ENCODE data around the gene ITGB5.
"Not testable (repeated sequence)": the region's sequence is repeated elsewhere in the genome, so short reads cannot be mapped to it uniquely, and the experiment has no call there.

The ITGB5 gene

DNA sequence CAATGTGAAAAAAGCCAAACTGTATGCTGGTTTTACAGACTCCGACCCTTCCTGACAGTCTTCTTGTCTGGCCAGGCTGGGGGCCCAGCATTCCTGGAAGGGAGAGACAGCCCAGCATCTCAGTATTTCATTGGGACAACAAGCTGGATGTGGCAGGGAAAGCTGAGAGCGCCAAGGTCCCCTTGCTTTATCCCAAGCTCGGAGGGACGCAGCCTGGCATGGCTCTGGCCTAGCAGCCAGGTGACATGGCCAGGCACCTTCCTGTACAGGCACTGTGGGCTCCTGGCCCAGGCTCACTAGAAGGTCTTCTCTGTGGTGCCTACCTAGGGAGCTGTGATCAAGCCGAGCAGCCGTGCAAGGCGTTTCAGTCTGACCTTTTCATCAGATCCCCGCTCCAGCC lies 124.0 kb downstream of the ITGB5 start:
- DNase-seq, result no peak
- TF ChIP-seq POLR2A (IDR thresholded peaks at IDR 0.05; ENCODE audit: low read length) (no peak), GATA1 (IDR thresholded peaks at IDR 0.05; ENCODE audit: low read depth, low read length) (no peak)

DNA sequence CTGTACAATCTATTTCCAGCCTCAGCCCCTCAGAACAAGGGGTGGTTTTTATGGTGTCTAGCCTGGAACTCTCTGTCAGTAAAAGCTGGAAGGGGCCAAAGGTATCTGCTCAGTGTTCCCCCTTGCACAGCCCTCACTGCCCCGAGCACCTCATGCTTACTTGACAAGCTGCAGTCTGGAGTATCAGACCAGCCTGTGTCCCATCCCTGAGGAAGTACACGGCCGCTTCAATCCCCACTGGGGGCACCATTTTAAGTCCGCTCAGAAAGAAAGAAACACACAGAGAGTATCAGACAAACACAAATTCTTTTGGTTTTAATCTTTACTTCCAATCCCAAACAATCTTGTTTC lies 124.5 kb downstream of the ITGB5 start:
- no peak for DNase-seq
- TF ChIP-seq POLR2A (IDR thresholded peaks at IDR 0.05; ENCODE audit: low read length) (no peak), GATA1 (IDR thresholded peaks at IDR 0.05; ENCODE audit: low read depth, low read length) (no peak)

DNA sequence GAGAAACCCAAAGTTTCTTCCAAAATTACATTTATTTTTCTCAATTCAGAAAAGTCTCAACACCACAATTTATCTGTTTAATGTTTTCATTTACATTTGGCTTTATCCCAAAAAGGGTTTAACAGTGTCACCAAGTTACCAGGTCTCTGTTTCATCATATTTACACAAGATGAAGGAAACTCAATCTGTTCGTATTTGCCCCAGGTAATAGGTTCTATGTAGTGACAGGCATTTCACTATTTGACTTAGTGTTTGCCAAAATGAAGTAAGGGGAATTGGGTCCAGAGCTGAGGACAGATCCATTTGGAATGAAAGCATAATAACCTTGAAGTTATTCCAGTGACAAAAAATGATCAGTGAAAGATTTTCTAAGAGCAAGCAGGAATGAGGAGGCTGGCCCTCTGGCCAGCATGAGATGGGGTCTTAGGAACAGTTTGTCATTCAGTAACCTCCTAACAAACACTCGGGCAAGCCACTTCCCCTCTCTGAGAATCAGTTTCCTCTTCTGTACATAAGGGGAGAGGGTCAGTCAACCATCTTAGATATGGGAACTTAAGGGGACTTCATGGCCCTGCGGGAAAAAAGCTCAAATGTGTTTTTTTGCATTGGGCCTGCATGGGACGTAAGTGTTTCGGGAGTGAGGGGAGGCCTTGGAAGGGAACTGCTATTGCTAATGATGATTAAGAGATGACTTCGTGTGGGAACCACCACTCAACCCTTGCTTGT lies 125.1 kb downstream of the ITGB5 start:
- no peak for DNase-seq
- no peak for TF ChIP-seq POLR2A (IDR thresholded peaks at IDR 0.05; ENCODE audit: low read length)

DNA sequence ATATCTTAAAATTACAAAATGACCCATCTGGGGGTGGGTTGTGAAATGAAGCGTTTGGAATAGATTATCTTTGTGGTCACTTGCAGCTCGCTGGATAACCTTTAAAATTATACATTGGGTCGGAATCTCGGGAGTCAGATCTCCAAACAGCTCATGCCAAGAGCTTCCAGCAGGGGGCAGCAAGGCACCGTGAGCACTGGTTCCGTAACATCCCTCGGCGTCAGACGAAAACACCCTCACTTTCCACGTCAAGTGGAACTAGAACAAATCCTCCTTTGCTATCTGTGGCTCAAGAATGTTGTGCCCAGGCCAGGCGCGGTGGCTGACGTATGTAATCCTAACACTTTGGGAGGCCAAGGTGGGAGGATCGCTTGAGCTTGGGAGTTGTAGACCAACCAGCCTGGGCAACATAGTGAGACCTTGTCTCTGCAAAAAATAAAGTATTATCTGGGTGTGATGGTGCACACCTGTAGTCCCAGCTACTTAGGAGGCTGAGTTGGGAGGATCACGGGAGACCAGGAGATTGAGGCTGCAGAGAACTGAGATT lies 125.8 kb downstream of the ITGB5 start:
- no peak for TF ChIP-seq GATA1 (IDR thresholded peaks at IDR 0.05; ENCODE audit: low read depth, low read length)
- no peak for TF ChIP-seq POLR2A (IDR thresholded peaks at IDR 0.05; ENCODE audit: low read length)
- DNase-seq, result peak; percentile 70 to 87

DNA sequence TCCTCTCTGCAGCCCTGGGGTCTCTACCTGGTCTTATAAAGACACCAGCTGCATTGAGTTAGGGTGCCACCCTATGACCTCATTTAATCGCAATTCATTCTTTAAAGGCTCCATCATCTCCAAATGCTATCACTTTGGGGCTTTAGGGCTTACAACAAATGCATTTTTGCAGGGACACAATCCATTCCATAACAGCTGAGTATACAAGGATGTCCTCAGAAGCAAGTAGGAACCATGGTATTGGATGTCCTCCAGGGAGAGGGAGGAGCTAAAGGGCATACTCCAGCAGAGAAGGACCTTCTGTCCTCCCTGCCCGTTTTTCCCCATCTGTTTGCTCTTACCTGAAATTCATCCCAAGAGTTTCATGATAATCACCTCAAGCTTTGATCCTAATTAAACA lies 126.6 kb downstream of the ITGB5 start:
- no peak for TF ChIP-seq GATA1 (IDR thresholded peaks at IDR 0.05; ENCODE audit: low read depth, low read length)
- TF ChIP-seq POLR2A (IDR thresholded peaks at IDR 0.05; ENCODE audit: low read length), result no peak
- no peak for DNase-seq

DNA sequence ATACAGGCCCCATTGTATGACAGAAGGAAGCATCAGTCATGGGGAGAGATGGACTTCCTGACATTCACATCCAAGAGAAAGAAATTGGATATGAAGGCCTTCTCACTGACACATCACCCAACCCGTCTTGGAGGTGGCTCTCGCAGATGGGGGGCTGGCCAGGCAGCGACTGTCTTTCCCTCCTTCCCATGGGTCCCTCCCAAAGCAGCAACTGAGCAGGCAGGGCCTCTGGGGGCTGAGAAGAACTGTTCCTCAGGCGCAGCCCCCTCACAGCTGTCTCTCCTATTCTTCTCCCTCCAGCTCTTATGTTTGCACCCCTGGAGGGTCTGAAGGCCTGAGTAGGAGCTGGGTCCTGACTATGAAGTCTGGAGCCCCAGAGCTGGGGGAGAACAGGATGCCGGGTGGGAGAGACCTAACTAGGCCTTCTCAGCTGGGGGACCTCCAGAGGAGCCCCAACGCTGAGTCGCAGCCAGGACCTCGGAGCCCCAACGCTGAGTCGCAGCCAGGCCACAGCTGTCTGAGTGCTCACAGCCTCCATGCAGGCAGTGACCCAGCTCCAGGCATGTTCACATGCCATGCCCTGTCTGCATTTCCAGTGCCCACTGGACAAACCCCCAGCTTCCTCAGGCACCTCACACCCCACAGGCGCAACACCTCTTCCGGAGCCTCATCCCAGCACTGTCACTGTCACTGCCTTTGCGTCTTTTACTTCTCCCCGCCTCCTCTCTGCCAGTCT lies 127.3 kb downstream of the ITGB5 start:
- DNase-seq, result no peak
- TF ChIP-seq POLR2A (IDR thresholded peaks at IDR 0.05; ENCODE audit: low read length) (no peak), GATA1 (IDR thresholded peaks at IDR 0.05; ENCODE audit: low read depth, low read length) (no peak)

DNA sequence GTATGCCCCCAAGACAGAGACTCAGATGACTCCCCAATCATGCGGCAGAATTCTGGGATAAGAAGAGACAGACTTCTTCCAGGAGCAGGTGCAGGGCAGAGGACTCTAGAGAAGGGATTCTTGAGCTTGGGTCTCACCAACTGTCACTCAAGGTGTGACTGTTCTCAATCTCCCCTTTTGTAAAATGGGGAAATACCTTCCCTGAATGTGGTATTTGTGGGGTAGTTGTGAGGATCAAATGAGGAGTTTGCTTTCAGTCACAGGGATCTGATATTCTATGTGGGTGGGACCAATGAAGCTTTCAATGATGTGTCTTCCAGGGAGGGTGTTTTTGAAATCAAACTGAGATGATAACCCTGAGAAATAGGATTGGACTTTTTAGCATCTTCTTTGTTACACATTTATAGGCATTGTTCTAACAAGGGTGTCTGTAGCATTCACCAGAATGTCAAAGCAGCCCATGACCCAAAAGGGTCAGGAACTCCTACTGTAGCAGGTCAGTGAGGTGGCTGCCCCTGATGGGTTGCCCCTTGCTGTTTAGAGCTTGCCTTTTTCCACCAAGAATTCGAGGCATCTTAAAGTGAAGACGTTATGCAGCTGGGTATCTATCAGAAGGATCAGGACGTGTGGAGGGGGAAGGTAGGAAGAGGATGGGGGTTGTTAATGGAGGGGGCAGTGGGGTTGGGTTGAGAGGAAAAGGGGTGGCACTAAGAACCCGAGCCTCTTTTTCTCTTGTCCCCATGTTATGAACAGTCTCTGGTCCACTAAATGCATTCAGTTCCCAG lies 128.1 kb downstream of the ITGB5 start:
- DNase-seq, result no peak
- no peak for TF ChIP-seq POLR2A (IDR thresholded peaks at IDR 0.05; ENCODE audit: low read length)
- TF ChIP-seq GATA1 (IDR thresholded peaks at IDR 0.05; ENCODE audit: low read depth, low read length), result no peak

DNA sequence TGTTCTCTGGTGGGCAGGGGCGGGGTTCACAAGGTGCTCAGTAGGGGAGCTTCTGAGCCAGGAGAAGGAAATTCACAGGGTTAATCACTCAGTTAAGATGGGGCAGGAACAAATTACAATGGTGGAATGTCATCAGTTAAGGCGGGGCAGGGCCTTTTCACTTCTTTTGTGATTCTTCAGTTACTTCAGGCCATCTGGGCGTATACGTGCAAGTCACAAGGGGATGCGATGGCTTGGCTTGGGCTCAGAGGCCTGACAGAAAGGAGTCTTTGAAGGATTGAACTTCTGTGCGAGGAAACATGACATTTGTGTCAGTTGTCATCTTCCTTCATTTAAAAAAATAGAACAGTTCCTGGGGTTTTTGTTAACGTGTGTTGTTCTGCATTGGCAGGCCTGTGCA lies 129.2 kb downstream of the ITGB5 start:
- DNase-seq, result not testable (repeated sequence)

DNA sequence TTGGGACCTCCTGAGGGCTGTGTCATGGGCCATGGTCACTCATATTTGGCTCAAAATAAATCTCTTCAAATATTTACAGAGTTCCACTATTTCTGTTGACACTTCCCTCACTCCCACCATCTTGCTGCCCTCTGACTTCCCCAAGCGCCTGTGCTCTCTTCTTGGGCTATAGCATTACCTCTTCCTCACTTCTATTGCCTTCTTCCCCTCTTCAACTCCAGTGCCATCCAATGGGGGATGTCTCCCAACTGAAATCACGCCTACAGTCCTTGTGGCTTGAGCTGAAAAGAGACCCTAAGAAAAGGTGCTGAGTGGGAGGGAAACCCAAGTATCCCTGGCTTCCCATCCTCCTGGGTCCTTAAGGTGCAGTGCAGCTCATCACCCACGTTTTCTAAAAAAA lies 135.1 kb downstream of the ITGB5 start:
- no peak for DNase-seq
- TF ChIP-seq GATA1 (IDR thresholded peaks at IDR 0.05; ENCODE audit: low read depth, low read length) (no peak), POLR2A (IDR thresholded peaks at IDR 0.05; ENCODE audit: low read length) (no peak)

DNA sequence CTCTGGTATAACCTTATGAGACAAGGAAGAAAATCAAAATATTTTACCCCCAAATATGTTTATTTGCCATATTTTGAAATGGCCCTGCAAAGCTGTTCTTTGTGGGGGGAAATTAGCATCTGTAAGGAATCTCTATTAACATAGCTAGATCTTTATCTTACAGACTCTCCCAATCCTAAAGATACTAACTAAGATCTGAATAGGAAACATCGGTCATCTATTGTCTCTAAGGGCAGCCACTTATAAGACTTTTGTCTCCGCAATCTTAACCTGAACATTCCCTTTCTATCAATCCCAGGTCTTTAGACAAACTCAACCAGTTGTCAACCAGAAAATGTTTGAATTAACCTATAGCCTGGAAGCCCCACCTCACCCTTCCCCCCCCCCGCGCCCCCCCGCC lies 135.7 kb downstream of the ITGB5 start:
- no peak for TF ChIP-seq GATA1 (IDR thresholded peaks at IDR 0.05; ENCODE audit: low read depth, low read length)
- no peak for TF ChIP-seq POLR2A (IDR thresholded peaks at IDR 0.05; ENCODE audit: low read length)
- no peak for DNase-seq

DNA sequence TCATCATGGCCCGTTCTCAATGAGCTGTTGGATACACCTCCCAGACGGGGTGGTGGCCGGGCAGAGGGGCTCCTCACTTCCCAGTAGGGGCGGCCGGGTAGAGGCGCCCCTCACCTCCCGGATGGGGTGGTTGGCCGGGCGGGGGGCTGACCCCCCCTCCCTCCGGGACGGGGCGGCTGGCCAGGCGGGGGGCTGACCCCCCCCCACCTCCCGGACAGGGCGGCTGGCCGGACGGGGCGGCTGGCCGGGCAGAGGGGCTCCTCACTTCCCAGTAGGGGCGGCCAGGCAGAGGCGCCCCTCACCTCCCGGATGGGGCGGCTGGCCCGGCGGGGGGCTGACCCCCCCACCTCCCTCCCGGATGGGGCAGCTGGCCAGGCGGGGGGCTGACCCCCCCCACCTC lies 137.3 kb downstream of the ITGB5 start:
- DNase-seq, result not testable (repeated sequence)

DNA sequence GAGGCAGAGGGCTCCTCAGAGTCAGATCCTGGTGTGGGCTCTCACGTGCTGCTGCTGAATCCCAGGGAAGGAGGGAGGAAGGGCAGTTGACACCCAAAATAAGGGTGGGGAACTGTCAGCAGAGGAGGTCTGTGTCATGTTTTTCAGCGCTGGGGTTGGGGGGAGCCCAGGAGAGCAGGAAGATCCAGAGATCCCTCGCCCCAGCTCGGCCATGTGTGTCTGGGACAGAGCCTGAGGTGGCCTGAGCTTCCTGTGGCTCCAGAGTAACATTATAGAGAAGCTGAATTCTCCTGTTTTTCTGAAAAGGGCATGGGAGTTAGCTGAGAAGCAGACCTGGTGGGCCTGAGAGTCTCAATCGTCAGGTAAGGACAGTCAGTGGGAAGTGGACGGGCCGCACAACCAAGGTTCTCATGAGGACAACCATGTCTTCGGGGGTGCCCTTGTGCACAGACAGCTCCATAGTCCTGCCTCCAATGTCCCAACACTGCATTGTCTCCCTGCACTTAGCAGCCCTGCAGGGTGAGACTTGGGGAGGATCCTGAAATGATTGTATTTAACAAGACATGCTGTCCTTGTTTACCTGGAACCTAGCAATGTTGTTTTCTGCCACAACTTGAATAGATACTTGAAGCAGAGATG lies 138.5 kb downstream of the ITGB5 start:
- TF ChIP-seq POLR2A (IDR thresholded peaks at IDR 0.05; ENCODE audit: low read length), result no peak
- no peak for TF ChIP-seq GATA1 (IDR thresholded peaks at IDR 0.05; ENCODE audit: low read depth, low read length)

DNA sequence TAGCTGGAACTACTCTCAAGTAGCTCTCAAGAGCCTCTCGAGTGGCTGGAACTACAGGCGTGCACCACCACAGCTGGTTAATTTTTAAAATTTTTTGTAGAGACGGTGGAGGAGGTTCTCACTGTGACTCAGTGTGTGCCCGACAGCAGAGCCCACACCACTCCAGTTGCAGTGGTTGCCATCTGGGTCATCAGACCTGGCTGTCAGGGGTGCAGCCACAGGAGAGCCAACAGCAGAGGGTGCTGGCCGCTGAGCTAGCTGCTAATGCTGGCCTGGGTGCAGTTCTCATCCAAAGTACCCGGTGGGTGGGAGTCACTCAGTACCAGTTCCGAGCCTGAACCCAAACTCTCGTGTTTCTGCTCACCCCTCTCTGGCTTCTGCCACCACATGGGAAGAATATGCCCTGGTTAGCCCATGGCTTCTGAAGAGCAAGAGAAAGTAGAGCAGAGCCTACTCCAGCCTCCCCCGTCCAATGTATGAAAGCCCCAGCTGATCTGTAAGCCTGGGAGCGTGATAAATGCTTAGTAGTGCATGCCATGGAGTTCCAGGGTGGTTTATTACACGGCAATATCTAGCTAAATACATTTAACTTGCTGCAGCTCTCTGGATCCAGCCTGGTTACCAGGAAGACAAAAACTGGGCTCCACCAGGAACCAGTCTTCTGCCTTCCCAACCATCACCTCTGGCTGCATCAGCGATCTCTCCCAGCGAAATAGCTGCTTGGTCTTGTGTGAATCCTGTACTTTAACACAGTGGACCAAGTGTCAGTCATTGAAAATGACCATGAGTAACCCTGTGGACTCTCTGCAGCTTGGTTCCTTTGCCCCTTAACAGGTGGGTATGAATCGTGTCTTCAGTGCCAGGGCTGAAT lies 139.8 kb downstream of the ITGB5 start:
- TF ChIP-seq GATA1 (IDR thresholded peaks at IDR 0.05; ENCODE audit: low read depth, low read length) (no peak), POLR2A (IDR thresholded peaks at IDR 0.05; ENCODE audit: low read length) (no peak)
- no peak for DNase-seq

More for the DNA sequence above, 138.5 kb downstream of the ITGB5 start:
- no peak for DNase-seq
